CD4-positive, alpha-beta T cell treated with Interleukin-17A for 1 hour (primary cell): ENCODE data around the gene ID1.
"Not testable (repeated sequence)": the region's sequence is repeated elsewhere in the genome, so short reads cannot be mapped to it uniquely, and the experiment has no call there.

Source experiments
- DNase-seq: peaks from one replicate; pipeline ENCODE4 v3.0.0-alpha.2; 2020

ID1 gene

DNA sequence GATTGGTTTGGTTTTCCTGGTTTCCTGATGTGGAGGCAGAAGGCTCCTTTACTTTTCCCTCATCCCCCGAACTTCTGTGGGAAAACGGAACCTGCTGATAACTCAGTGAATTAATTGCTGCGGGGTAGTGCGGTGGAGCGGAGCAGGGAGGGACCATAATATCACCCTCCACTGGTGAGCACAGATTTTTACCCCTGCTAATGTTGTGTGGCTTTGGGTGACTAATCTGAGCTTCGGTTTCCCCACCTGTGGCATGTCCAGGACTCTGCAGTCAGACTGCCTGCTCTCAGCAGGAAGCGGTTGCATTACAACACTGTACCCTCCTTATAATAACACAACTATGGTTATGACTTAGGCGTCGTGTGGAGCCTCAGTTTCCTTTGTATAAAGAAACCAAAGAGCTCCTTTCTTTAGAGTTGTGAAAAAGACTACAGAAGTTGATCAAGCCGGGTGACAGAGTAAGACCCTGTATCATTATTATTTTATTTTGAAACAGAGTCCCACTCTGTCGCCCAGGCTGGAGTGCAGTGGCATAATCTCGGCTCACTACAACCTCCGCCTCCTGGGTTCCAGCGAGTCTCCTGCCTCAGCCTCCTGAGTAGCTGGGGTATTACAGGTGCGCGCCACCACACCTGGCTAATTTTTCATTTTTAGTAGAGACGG lies 2.2 kb upstream of the ID1 start:
- peak; percentile 60 for DNase-seq

DNA sequence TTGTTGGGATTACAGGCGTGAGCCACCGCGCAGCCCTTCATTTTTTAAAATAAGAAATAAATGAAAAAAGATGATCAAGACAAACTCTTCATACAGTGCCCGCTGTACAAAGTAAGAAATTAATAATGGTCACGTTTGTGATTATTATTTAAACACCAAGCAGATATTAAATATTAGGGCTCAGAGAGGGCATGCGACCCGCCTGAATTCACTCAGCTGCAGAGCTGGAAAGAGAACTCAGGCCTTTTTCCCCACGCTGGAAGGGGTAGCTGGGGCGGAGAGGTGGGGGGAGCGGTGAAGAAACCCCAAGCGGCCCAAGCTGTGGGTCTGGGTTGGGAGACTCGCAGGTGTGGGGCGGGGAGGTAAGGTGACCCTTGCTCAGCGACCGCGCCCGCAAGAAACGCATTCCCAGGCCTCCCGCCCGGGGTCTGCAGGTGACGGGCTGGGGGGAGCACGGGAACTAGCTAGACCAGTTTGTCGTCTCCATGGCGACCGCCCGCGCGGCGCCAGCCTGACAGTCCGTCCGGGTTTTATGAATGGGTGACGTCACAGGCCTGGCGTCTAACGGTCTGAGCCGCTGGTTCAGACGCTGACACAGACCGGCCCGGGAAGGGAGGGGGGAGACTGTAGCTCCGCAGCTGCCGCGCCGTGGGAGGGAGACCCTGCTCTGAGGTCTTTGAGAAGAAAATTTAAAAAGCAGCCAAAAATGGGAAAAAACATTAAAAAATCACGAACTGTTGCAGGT lies 1.1 kb upstream of the ID1 start:
- DNase-seq = peak; percentile 86

DNA sequence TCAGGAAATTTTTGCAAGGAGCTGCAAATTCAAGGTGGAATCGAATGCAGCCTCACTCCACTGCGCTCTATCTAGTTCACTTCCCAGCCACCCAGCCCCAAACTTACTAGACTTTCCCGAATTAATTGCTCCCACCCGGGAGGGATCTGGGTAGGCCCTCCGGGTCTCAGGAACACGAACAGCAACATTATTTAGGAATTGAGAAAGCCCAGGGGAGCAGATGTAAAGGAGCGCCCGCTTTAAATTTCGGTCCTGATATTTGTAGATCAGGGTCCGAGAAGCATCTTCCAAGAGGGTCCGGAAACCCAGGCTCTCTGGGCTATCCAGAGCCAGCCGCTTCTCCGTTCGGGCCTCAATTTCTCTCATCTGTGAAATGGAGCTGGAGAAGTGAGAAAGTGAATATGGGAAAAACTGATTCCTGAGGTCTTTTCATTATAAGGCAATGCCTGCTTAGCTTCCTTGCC lies 490 bp upstream of the ID1 start:
- no peak for DNase-seq

DNA sequence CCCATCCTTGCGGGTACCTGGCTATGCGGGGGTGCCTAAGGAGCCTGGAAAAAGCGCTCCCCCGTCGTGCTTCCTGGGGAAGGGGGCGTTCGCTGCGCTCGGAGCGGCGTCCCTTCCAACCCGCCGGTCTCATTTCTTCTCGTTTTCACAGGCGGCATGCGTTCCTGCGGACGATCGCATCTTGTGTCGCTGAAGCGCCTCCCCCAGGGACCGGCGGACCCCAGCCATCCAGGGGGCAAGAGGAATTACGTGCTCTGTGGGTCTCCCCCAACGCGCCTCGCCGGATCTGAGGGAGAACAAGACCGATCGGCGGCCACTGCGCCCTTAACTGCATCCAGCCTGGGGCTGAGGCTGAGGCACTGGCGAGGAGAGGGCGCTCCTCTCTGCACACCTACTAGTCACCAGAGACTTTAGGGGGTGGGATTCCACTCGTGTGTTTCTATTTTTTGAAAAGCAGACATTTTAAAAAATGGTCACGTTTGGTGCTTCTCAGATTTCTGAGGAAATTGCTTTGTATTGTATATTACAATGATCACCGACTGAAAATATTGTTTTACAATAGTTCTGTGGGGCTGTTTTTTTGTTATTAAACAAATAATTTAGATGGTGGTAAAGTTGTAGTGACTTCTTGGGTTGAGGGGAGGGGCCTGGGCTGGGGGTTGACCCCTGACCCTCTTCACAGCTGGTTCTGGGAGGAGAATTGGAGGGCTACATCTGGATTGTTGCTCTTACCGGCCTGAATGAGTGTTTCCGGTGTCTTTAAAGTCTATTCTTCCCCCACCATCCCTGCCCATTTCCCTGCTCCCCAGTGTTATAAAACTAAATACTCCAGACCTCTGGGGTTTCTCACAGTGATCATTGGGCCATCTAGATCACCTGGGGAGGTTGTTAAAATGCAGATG lies 1.1 kb downstream of the ID1 start:
- DNase-seq = peak; percentile 11

DNA sequence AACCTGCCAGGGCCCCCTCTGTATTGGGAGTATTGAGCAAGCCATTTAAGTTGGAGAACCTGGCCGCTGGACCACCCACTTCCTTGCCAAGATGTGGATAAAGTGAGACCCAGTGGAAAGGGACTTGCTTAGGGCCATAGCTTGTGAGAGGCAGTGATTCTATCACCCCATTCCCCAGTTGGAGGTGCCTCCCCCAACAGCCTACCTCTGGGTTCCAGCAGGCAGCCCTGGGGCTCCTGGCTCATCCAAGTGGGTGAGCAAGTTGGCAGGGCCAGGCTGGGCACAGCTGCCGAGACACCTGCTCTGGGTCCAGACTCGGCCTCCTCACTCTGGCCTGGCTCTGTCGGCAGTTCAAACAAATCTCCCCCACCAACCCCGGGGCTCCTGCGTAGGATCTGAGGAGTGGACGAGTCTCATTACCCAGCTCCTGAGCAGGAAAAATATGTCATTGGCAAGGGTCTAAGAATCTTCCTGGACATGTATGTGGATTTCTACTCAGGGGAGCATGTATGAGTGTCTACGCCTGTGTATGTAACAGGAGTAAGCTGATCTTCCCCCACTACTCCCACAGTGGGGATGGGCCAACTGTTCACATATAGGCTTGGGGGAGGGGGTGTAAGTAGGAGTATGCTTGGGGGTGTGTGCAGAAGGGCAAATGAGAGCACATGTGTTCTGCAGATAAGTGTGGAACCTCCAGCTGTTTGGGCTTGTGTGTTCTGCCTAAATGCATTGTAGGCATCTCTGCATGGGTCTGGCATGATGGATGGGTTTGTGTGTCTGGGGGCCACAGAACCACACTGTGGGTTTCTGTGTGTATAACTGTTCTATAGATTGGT lies 1.9 kb downstream of the ID1 start:
- no peak for DNase-seq

DNA sequence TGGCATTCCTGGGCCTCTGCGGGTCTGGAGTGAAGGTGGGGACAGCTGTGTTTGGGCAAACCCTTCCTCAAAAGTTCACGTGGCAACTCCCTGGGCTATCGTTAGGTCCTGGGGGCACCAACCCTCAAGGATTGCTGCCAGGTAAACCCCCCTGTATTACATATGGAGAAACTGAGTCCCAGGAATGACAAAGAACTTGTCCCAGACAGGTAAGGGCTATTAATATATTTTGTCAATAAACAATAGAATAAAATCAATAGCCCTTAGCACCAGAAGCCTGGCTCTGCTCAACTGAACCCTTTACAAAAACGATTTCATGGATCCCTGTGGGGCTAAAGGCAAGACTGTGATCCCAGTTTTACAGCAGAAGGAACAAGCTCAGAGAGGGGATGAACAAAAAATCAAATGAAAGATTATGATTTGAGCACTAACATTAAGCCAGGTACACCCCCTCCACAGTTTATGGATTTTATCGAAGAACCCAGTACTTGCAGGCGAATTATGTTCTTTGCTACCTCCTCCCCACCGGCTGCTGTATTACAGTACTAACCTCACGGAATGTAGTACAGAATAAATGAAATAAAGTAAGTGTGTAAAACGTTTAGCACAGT lies 2.7 kb downstream of the ID1 start:
- no peak for DNase-seq

DNA sequence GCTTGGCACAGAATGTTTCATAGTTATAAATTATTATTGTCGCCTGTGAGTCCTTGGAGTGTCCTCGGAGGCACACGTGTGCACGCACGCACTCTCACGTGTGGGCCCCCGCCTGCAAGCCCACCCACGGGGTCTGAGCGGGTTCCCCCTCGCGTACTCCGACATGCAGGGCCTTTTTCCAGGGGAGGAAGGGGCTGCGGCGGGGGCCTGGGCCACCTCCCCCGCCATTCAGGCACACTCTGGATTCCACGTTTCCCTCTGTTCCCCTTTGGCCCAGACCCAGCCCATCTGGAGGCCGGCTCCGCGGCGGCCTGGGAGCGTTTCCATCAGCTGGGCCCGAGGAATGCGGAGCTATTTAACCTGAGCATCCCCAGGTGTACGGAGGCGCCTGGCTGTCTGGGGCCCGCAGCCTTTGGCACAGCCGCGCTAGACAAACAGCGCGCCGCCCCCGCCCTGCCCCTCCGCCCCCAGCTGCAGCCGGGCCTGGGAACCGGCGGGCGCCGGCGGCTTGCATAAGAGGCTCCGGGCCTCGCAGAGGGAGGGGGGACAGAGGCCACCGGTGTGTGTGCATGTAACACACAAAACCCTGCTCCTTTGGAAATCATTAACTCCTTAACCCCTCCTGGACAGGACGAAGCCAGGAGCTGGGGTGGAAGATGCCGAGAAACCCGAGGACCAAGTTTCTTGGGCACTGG lies 3.3 kb downstream of the ID1 start:
- DNase-seq = no peak

DNA sequence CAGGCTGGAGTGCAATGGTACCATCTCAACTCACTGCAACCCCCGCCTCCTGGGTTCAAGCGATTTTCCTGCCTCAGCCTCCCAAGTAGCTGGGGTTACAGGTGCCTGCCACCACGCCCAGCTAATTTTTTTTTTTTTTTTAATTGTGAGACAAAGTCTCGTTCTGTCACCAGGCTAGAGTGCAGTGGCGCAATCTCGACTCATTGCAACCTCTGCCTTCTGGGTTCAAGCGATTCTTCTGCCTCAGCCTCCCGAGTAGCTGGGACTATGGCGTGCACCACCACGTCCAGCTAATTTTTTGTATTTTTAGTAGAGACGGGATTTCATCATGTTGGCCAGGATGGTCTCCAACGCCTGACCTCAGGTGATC lies 7.2 kb downstream of the ID1 start:
- DNase-seq = not testable (repeated sequence)

DNA sequence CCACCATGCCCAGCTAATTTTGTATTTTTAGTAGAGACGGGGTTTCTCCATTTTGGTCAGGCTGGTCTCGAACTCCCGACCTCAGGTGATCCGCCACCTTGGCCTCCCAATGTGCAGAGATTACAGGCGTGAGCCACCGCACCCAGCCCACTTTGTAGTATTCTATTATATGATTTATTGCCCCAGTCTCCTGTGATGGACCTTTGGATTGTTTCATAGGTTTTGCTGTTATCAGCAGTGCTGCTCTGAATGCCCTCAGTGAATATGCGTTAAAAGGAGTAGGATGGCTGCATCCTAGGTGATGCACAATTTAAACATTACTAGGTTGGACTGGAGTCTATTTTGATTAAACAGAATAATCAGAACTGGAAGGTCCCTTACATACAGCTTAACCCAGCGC lies 10.3 kb downstream of the ID1 start:
- no peak for DNase-seq

DNA sequence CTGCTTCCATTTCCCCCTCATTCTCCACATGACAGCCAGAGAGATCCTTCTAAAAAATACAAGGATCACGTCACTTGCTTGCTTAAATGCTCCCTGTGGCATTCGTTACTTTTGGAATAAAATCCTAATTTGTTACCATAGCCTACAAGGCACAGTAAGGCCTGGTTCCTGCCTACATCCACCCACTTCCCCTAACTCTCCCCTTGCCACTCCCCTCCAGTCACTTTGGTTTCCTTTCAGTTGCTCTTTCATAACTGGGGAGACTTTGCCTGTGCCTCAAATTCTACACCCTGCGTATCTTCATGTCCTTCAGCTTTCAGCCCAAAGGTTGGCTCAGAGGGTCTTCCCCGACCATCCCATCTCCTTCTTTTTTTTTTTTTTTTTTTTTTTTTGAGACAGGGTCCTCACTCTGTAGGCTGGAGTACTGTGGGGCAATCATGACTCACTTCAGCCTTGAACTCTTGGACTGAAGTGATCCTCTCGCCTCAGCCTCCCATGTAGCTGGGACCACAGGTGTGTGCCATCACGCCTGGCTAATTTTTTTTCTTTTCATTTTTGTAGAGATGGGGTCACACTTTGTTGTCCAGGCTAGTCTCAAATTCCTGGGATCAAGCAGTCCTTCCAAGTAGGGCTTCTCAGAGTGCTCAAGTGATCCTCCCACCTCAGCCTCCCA lies 12.5 kb downstream of the ID1 start:
- no peak for DNase-seq

DNA sequence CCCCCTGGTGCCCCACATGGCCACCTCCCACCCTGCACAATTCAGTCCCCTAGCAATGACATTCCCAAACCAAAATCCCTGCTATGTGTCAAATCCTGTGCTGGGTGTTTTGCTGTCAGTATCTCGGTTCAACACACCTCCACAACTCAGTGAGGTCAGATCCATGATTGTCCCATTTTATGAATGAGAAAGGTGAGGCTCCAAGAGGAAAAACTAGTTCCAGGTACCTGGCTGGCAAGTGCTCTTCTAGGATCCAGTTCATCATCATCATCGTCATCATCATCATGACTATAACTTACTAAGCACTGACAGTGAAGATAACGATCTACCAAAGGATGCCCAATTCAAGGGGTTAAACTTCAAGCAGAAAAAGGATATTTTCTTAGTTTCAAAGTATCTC lies 15.2 kb downstream of the ID1 start:
- DNase-seq = no peak

DNA sequence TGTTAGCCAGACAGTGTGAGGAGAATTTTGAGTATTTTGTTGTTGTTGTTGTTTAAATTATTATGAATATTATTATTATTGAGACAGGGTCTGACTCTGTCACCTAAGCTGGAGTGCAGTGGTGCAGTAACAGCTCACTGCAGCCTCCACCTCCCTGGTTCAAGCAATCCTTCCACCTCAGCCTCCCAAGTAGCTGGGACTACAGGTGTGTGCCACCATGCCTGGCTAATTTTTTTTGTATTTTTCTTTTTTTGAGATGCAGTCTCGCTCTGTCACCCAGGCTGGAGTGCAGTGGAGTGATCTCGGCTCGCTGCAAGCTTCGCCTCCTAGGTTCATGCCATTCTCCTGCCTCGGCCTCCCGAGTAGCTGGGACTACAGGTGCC lies 18.0 kb downstream of the ID1 start:
- DNase-seq = not testable (repeated sequence)

DNA sequence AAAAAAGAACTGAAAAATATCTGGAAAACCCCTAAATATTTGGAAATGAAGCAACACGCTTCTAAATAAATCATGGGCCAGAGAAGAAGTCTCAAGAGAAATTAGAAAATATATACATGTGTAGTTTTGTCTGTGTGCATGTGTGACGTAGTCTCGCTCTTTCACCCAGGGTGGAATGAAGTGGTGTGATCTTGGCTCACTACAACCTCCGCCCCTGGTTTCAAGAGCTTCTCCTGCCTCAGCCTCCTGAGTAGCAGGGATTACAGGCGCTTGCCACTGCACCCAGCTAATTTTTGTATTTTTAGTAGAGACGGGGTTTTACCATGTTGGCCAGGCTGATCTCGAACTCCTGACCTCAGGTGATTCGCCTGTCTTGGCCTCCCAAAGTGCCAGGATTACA lies 21.4 kb downstream of the ID1 start:
- DNase-seq = not testable (repeated sequence)

DNA sequence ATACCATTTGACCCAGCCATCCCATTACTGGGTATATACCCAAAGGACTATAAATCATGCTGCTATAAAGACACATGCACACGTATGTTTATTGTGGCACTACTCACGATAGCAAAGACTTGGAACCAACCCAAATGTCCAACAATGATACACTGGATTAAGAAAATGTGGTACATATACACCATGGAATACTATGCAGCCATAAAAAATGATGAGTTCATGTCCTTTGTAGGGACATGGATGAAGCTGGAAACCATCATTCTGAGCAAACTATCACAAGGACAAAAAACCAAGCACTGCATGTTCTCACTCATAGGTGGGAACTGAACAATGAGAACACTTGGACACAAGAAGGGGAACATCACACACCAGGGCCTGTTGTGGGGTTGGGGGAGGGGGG lies 23.0 kb downstream of the ID1 start:
- DNase-seq = not testable (repeated sequence)

DNA sequence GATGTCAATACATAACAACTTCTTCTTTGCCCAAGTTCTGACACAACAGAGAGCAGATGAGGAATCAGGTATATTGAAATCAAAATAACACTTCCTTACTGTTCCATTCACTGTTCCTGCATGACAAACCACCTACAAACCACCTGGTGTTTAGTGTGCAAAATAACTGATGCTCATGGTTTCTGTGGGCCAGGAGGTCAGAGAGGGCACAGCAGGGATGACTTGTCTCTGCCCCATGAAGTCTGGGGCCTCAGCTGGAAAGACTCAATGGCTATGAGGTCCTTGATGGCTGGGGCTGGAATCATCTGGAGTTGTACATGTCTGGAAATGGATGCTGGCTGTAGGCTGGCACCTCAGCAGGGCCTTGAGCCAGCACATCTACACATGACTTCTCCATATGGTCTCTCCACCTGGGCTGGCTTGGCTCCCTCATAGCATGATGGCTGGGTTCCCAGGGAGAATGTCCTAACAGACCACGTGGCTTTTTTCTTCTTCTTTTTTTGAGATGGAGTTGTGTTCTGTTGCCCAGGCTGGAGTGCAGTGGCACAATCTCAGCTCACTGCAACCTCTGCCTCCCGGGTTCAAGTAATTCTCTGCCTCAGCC lies 25.2 kb downstream of the ID1 start:
- DNase-seq = no peak

DNA sequence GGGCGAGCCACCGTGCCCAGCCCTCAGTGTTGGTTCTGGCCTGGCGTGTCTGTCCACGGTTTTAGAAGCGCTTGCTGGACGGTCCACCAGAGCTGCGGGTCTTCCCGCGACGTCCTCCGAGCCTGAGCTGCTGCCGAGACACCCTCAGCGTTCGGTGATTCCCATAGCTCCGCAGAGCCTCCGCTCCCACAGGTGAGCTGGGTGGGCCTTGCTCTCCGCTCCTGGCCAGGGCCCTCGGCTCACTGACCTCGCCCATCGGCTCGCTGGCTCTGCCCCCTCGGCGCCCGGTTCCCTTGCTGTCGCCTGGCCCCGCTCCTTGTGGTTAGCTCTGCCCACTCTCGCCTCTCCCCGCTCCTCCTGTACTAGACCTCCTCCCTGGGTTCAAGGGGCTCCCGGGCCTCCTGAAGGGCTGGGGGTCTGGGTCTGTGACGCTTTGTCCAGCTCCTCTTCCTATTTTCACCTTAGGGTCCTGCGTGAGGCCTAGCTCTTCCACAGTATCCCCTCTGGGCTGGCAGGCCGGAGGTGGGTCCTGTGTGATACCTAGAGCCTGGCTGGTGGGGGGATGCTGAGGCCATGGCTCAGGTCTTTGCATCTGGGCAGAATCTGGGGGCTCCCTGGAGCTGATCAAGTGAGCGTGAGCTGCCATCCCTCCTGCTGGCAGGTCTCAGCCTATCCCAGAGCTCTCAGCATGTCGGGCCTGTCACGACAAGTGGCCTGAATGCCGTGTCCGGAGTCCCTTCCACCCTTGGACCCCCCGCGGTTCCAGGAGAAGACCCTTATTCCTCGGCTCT lies 27.7 kb downstream of the ID1 start:
- DNase-seq = no peak

DNA sequence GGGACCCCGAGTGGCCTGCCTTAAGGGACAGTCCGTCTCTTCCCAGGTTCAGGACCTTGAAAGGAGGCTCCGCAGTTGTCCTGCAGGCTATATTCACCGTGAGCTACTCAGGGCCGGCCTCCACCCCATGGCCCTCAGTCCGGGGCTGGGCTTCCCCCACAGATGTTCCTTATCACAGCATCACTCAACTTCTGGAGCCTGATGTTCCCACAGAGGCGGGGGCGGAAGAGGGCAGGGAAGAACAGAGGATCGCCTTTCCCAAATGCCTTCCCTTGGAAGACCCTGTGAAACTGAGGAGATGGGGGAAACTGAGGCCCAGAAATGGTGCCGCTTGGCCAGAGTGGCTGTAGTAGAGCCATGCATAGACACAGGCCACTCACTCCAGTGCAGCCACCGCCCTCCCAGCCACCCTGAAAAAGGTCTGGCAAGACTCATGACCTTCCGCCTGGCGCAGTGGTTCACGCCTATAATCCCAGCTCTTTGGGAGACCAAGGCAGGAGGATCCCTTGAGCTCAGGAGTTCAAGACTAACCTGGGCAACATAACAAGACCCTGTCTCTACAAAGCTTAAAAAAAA lies 28.3 kb downstream of the ID1 start:
- DNase-seq = no peak

DNA sequence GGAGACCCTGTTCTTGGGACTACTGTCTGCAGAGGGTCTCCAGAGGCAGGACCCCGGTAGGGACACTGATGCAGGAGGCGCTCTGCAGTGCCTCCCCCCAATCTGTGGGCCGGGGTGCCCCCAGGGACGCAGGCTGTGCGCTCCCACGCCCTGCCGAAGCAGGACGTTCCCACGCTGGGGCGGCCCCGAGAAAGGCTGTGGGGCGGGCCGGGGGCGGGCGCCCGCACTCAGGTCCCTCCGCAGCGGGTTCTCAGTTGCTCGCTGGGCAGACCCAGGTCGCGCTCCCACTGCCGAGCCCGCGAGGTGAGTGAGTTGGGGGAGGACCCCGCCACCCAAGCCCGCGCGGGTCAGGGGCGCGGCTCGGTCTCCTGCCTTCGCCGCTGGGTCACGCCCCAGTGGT lies 32.6 kb downstream of the ID1 start, which contains the start of gene COX4I2:
TSS of gene COX4I2 (plus strand) at position 253 of the 400 bp plus-strand sequence. CDS start 1,106 bp downstream, outside the sequence.
- no peak for DNase-seq

DNA sequence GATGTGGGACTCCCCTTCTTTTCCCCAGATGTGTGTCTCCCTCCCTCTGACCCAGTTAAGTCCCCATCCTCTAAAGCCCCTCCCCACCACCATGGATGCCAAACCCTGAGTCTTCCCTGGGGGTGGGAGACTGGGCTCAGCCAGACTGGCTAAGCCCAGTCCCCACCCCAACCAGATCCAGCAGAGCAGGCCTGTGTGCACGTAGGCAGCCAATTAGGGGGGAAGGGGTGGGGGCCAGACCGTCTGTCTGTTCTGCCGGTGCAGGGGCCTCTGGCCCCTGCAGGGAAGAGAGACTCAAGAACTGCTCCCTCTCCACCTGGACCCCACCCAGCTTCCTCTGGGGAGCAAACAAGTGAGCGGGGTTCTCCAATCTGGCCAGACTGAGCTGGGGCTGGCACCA lies 33.2 kb downstream of the ID1 start:
- no peak for DNase-seq
